Stimulated activated naive CD4-positive, alpha-beta T cell treated with Interleukin-2 at 50 U/mL for 16 hours (primary cell): ENCODE data around the gene LILRB4.
"Not testable (repeated sequence)": the region's sequence is repeated elsewhere in the genome, so short reads cannot be mapped to it uniquely, and the experiment has no call there.

ENCODE experiments used
- DNase-seq: peaks from one replicate; lab custom pipeline; 2025; lab: John Stamatoyannopoulos, UW

The LILRB4 gene

GRCh38 chr19:54694648-54695047 is 31.9 kb downstream of the LILRB4 start:
- no peak for DNase-seq

GRCh38 chr19:54696117-54696548 is 33.3 kb downstream of the LILRB4 start:
- no peak for DNase-seq

GRCh38 chr19:54696766-54697165 is 34.0 kb downstream of the LILRB4 start:
- no peak for DNase-seq

GRCh38 chr19:54697716-54698115 is 34.9 kb downstream of the LILRB4 start:
- DNase-seq = not testable (repeated sequence)

GRCh38 chr19:54704928-54705327 is 42.1 kb downstream of the LILRB4 start:
- DNase-seq = no peak

GRCh38 chr19:54707962-54708361 is 45.2 kb downstream of the LILRB4 start:
- DNase-seq = no peak

GRCh38 chr19:54708781-54709180 is 46.0 kb downstream of the LILRB4 start:
- DNase-seq = no peak

- DNase-seq = no peak
These were observed 46.6 kb downstream of the LILRB4 start for GRCh38 chr19:54709212-54709948.

GRCh38 chr19:54709956-54710355 is 47.2 kb downstream of the LILRB4 start:
- DNase-seq = not testable (repeated sequence)
